GM12801 (cell line): ENCODE results near the gene MYOM3.

ENCODE experiments used
- CTCF ChIP-seq: IDR thresholded peaks from one replicate; pipeline ENCODE4 v1.5.1; 2011; ENCODE audit warnings: control low read depth; ENCODE audit not compliant: insufficient read length; ENCODE audit errors: extremely low read depth

The MYOM3 gene

GRCh38 chr1:24036088-24036487 lies 75.8 kb downstream of the MYOM3 start:
- no peak for TF ChIP-seq CTCF

GRCh38 chr1:24032981-24033380 lies 79.0 kb downstream of the MYOM3 start:
- TF ChIP-seq CTCF: no peak

GRCh38 chr1:24027838-24028468 lies 84.0 kb downstream of the MYOM3 start:
- no peak for TF ChIP-seq CTCF

GRCh38 chr1:24022581-24023361 lies 89.2 kb downstream of the MYOM3 start:
- TF ChIP-seq CTCF: no peak

- no peak for TF ChIP-seq CTCF
These were observed 90.3 kb downstream of the MYOM3 start for GRCh38 chr1:24021403-24022266.

GRCh38 chr1:24020470-24020869 lies 91.5 kb downstream of the MYOM3 start:
- TF ChIP-seq CTCF: no peak

GRCh38 chr1:24020025-24020424 lies 91.9 kb downstream of the MYOM3 start:
- TF ChIP-seq CTCF: no peak
